Measurements from ENCODE around the gene PPA1. TPM values are rescaled to one million over a fixed set of nuclear protein-coding genes. Genes with fewer than 3 reads are reported as not detected.
"Not testable (repeated sequence)": the region's sequence is repeated elsewhere in the genome, so short reads cannot be mapped to it uniquely, and the experiment has no call there.

PPA1 gene
- total and polyA plus RNA-seq, 3 experiments from 2014 or later = 122 to 368 (median 358) TPM

DNA sequence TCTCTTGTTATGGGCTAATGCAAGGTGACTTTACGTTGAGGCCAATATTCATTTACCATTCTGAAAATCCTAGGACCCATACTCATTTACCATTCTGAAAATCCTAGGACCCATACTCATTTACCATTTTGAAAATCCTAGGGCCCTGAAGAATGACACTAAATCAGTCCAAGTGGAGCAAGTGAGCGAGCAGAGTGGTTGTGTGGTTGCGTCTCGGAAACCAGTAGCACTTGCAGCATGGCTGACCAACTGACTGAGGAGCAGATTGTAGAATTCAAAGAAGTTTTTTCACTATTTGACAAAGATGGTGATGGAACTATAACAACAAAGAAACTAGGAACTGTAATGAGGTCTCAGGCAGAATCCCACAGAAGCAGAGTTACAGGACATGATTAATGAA, 69.8 kb downstream of the PPA1 start:
- H3K27me3 ChIP-seq (ENCODE audit: insufficient read depth, low read length, poor library complexity, severe bottlenecking) = no peaks in the 10 kb centered on the region
- peak overlapping the region; percentile 44 to 79 (median 69) for H3K4me3 Mint-ChIP-seq
- H3K9me3 ChIP-seq (ENCODE audit: low read length) = no peaks in the 10 kb centered on the region
- peak overlapping the region; percentile 14 for H3K4me3 ChIP-seq (ENCODE audit: low read length)
- ChIA-PET CTCF (interaction anchor here (3.3 kb wide), 1 partner anchor 18 kb away, joined by 21 read pairs; the partner anchor contains the start of gene TYSND1), POLR2A (interaction anchor here (1.0 to 1.1 kb wide), 2 partner anchors 12 to 17 kb away, joined by 4 to 18 read pairs; partner anchors contain the start of gene TYSND1)
- no peaks in the 10 kb centered on the region for H3K27me3 Mint-ChIP-seq
- H3K36me3 ChIP-seq (ENCODE audit: insufficient read depth, low read length) = peaks cover 28% of the 10 kb centered on the region
- peaks cover 75% of the 10 kb centered on the region for H3K4me1 ChIP-seq (ENCODE audit: insufficient read depth, low read length)
- H3K9me3 Mint-ChIP-seq = no peaks in the 10 kb centered on the region
- peak overlapping the region; percentile 30 to 90 (median 76) for H3K27ac Mint-ChIP-seq
- peaks cover 7 to 66% (median 12%) of the 10 kb centered on the region in 3 donors for H3K36me3 Mint-ChIP-seq
- no peak for DNase-seq
- H3K4me1 Mint-ChIP-seq = peaks cover 73 to 92% (median 89%) of the 10 kb centered on the region in 3 donors
- H3K27ac ChIP-seq (ENCODE audit: low read depth, low read length) = no peak overlapping the region

- ChIA-PET CTCF (interaction anchor here (3.3 kb wide), 1 partner anchor 17 kb away, joined by 21 read pairs; the partner anchor contains the start of gene TYSND1), POLR2A (interaction anchor here (1.0 to 1.1 kb wide), 2 partner anchors 12 to 16 kb away, joined by 4 to 18 read pairs; partner anchors contain the start of gene TYSND1)
- no peaks in the 10 kb centered on the region for H3K27me3 ChIP-seq (ENCODE audit: insufficient read depth, low read length, poor library complexity, severe bottlenecking)
- peak; percentile 30 to 77 (median 47) for DNase-seq
- Mint-ChIP-seq H3K4me3 (peak overlapping the region; percentile 57 to 79 (median 62)), H3K27me3 (no peaks in the 10 kb centered on the region), H3K9me3 (no peaks in the 10 kb centered on the region), H3K27ac (peak overlapping the region; percentile 27 to 90 (median 79)), H3K36me3 (peaks cover 7 to 67% (median 12%) of the 10 kb centered on the region in 3 donors), H3K4me1 (peaks cover 68 to 91% (median 85%) of the 10 kb centered on the region in 3 donors)
- H3K9me3 ChIP-seq (ENCODE audit: low read length) = no peaks in the 10 kb centered on the region
- H3K27ac ChIP-seq (ENCODE audit: low read depth, low read length) = no peak overlapping the region
- no peak overlapping the region for H3K4me3 ChIP-seq (ENCODE audit: low read length)
- H3K36me3 ChIP-seq (ENCODE audit: insufficient read depth, low read length) = peaks cover 34% of the 10 kb centered on the region
- peaks cover 69% of the 10 kb centered on the region for H3K4me1 ChIP-seq (ENCODE audit: insufficient read depth, low read length)
Observed at GRCh38 chr10:70162892-70163201, 70.4 kb downstream of the PPA1 start.

GRCh38 chr10:70162151-70162891, 70.9 kb downstream of the PPA1 start:
- H3K27me3 ChIP-seq (ENCODE audit: insufficient read depth, low read length, poor library complexity, severe bottlenecking) = no peaks in the 10 kb centered on the region
- ChIA-PET CTCF (interaction anchor here (3.3 kb wide), 1 partner anchor 17 kb away, joined by 21 read pairs; the partner anchor contains the start of gene TYSND1), POLR2A (interaction anchor here (1.1 kb wide), 1 partner anchor 13 kb away, joined by 4 read pairs; no protein-coding TSS in a partner anchor)
- peaks cover 67 to 90% (median 85%) of the 10 kb centered on the region in 3 donors for H3K4me1 Mint-ChIP-seq
- peak overlapping the region; percentile 55 to 93 (median 80) for H3K27ac Mint-ChIP-seq
- H3K9me3 Mint-ChIP-seq = no peaks in the 10 kb centered on the region
- H3K27me3 Mint-ChIP-seq = no peaks in the 10 kb centered on the region
- peaks cover 7 to 71% (median 12%) of the 10 kb centered on the region in 3 donors for H3K36me3 Mint-ChIP-seq
- H3K4me1 ChIP-seq (ENCODE audit: insufficient read depth, low read length) = peaks cover 63% of the 10 kb centered on the region
- H3K27ac ChIP-seq (ENCODE audit: low read depth, low read length) = no peak overlapping the region
- H3K36me3 ChIP-seq (ENCODE audit: insufficient read depth, low read length) = peaks cover 39% of the 10 kb centered on the region
- H3K9me3 ChIP-seq (ENCODE audit: low read length) = no peaks in the 10 kb centered on the region
- peak overlapping the region; percentile 57 to 79 (median 69) for H3K4me3 Mint-ChIP-seq
- no peak for DNase-seq
- no peak overlapping the region for H3K4me3 ChIP-seq (ENCODE audit: low read length)

DNA sequence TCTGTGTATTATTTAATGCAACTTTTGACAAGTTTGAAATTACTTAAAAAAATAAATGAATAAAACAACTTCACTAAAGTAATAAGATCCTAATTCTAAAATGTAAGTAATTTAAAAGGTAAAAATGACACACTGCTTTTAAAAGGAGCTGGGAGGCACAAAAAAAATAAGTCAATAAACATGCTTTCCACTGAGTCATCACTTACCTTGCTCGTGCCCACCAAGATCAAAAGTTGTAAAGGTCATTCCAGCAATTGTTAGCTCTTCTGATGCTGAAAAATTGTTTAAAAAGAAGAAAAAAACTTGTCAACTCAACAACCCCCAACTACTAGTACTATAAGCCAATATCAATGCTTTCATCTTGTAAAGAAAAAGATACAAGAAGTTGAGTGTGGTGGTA, 72.4 kb downstream of the PPA1 start:
- Mint-ChIP-seq H3K9me3 (no peaks in the 10 kb centered on the region), H3K4me1 (peaks cover 59 to 84% (median 75%) of the 10 kb centered on the region in 3 donors), H3K4me3 (peak overlapping the region in 1 of 7 donors; percentile 17), H3K27ac (peak overlapping the region in 6 of 8 donors; percentile 17 to 81 (median 52)), H3K27me3 (no peaks in the 10 kb centered on the region), H3K36me3 (peaks cover 7 to 75% (median 17%) of the 10 kb centered on the region in 3 donors)
- DNase-seq = no peak
- H3K36me3 ChIP-seq (ENCODE audit: insufficient read depth, low read length) = peaks cover 45% of the 10 kb centered on the region
- peaks cover 50% of the 10 kb centered on the region for H3K4me1 ChIP-seq (ENCODE audit: insufficient read depth, low read length)
- ChIA-PET CTCF (interaction anchor here (3.3 kb wide), 1 partner anchor 15 kb away, joined by 21 read pairs; the partner anchor contains the start of gene TYSND1), POLR2A (interaction anchor here (1.0 kb wide), 1 partner anchor 10 kb away, joined by 12 read pairs; the partner anchor contains the start of gene SAR1A)
- no peak overlapping the region for H3K4me3 ChIP-seq (ENCODE audit: low read length)
- no peaks in the 10 kb centered on the region for H3K9me3 ChIP-seq (ENCODE audit: low read length)
- no peak overlapping the region for H3K27ac ChIP-seq (ENCODE audit: low read depth, low read length)
- H3K27me3 ChIP-seq (ENCODE audit: insufficient read depth, low read length, poor library complexity, severe bottlenecking) = no peaks in the 10 kb centered on the region

GRCh38 chr10:70159366-70159765, 73.9 kb downstream of the PPA1 start:
- Mint-ChIP-seq H3K36me3 (peaks cover 5 to 79% (median 22%) of the 10 kb centered on the region in 3 donors), H3K4me1 (peaks cover 60 to 83% (median 70%) of the 10 kb centered on the region in 3 donors)
- CTCF ChIA-PET; H3K4me3 ChIP-seq (ENCODE audit: low read length); H3K27ac Mint-ChIP-seq; H3K4me3 Mint-ChIP-seq; H3K27me3 ChIP-seq (ENCODE audit: insufficient read depth, low read length, poor library complexity, severe bottlenecking); DNase-seq; H3K27ac ChIP-seq (ENCODE audit: low read depth, low read length); H3K9me3 ChIP-seq (ENCODE audit: low read length); H3K27me3 Mint-ChIP-seq; H3K9me3 Mint-ChIP-seq: not testable (repeated sequence)
- Histone ChIP-seq H3K36me3 (ENCODE audit: insufficient read depth, low read length) (peaks cover 53% of the 10 kb centered on the region), H3K4me1 (ENCODE audit: insufficient read depth, low read length) (peaks cover 36% of the 10 kb centered on the region)
- POLR2A ChIA-PET = interaction anchor here (1.2 to 1.3 kb wide), 2 partner anchors 11 to 13 kb away, joined by 3 to 5 read pairs; partner anchors contain the start of genes SAR1A and TYSND1

DNA sequence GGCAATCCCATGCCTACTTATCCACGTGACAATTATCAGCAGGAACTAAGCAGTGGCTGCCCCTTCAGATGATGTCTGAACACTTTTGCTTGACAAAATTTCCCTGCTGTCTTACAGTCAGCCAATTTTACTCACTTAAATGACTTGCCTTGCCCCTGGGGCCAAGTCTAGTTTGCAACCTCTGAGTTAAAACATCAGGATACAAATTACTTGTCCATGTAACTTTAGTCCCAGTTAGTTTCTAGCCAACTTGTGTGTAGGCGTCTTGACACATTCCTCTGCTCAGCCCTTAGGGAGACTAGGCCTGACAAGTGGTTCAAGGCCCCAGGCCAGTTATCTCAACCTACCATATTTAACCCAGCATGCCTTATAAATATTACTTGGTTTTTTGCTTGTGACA, 75.1 kb downstream of the PPA1 start:
- POLR2A ChIA-PET = interaction anchor here (0.7 kb wide), 1 partner anchor 11 kb away, joined by 4 read pairs; the partner anchor contains the start of gene TYSND1
- no peaks in the 10 kb centered on the region for H3K27me3 Mint-ChIP-seq

DNA sequence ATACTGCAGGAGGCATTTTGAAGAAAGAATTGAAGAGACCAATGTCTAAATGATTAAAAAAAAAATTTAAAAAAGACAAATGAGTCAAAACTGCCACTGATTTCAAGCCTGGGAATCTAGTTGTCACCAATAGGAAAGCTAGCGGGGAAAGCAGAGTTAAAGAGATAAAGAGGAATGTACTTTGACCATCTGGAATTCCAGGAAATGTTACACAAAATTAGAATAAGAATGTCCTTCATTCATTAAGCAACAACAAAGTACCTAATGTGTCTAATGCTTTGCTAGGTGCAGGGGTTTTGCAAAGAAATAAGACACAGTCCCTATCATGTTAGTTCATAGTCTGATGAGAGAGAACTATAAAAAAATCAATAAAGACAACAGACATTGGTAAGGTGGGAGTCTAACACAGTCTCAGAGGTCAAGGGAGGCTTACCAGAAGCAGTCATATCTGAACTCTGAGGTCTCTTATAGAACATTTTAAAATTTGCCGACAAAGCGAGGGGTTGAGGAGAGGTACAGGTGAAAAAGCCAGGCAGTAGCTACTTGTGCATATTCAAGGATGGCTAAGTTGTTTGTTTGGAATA, 77.9 kb downstream of the PPA1 start:
- Mint-ChIP-seq H3K27me3 (no peaks in the 10 kb centered on the region), H3K4me1 (peaks cover 30 to 64% (median 40%) of the 10 kb centered on the region in 3 donors), H3K4me3 (peak overlapping the region in 1 of 7 donors; percentile 48), H3K9me3 (no peaks in the 10 kb centered on the region), H3K27ac (peak overlapping the region in 1 of 8 donors; percentile 81), H3K36me3 (peaks cover 15 to 92% (median 32%) of the 10 kb centered on the region in 3 donors)
- DNase-seq = no peak
- ChIA-PET CTCF (interaction anchor here (1.4 to 4.3 kb wide), 2 partner anchors 8 to 16 kb away, joined by 3 to 29 read pairs; partner anchors contain the start of gene TYSND1), POLR2A (no interaction called here)
- no peak overlapping the region for H3K27ac ChIP-seq (ENCODE audit: low read depth, low read length)
- H3K36me3 ChIP-seq (ENCODE audit: insufficient read depth, low read length) = peaks cover 83% of the 10 kb centered on the region
- no peaks in the 10 kb centered on the region for H3K9me3 ChIP-seq (ENCODE audit: low read length)
- no peaks in the 10 kb centered on the region for H3K4me1 ChIP-seq (ENCODE audit: insufficient read depth, low read length)
- no peak overlapping the region for H3K4me3 ChIP-seq (ENCODE audit: low read length)
- H3K27me3 ChIP-seq (ENCODE audit: insufficient read depth, low read length, poor library complexity, severe bottlenecking) = no peaks in the 10 kb centered on the region

More for the DNA sequence above, 75.1 kb downstream of the PPA1 start:
- H3K36me3 Mint-ChIP-seq = peaks cover 11 to 86% (median 26%) of the 10 kb centered on the region in 3 donors
- no peak overlapping the region for H3K27ac Mint-ChIP-seq
- no peak overlapping the region for H3K4me3 ChIP-seq (ENCODE audit: low read length)
- H3K4me3 Mint-ChIP-seq = no peak overlapping the region
- no peaks in the 10 kb centered on the region for H3K9me3 ChIP-seq (ENCODE audit: low read length)
- H3K36me3 ChIP-seq (ENCODE audit: insufficient read depth, low read length) = peaks cover 65% of the 10 kb centered on the region
- no peak for DNase-seq
- no peak overlapping the region for H3K27ac ChIP-seq (ENCODE audit: low read depth, low read length)
- peaks cover 23% of the 10 kb centered on the region for H3K4me1 ChIP-seq (ENCODE audit: insufficient read depth, low read length)
- CTCF ChIA-PET = interaction anchor here (1.2 to 4.3 kb wide), 3 partner anchors 11 to 207 kb away, joined by 3 to 29 read pairs (median 5); partner anchors contain the start of gene TYSND1
- H3K27me3 ChIP-seq (ENCODE audit: insufficient read depth, low read length, poor library complexity, severe bottlenecking) = no peaks in the 10 kb centered on the region
- H3K4me1 Mint-ChIP-seq = peaks cover 54 to 78% (median 58%) of the 10 kb centered on the region in 3 donors
- H3K9me3 Mint-ChIP-seq = no peaks in the 10 kb centered on the region
